AG08396 (cell line): Measurements from ENCODE around the gene IRX2.
A peak's percentile ranks its signal among the peaks of the same experiment; 100 is the strongest.

Experiments
- DNase-seq: peaks from one replicate; pipeline ENCODE4 v3.0.0; 2012; ENCODE audit warnings: low spot score, mixed read lengths

The IRX2 gene

DNA sequence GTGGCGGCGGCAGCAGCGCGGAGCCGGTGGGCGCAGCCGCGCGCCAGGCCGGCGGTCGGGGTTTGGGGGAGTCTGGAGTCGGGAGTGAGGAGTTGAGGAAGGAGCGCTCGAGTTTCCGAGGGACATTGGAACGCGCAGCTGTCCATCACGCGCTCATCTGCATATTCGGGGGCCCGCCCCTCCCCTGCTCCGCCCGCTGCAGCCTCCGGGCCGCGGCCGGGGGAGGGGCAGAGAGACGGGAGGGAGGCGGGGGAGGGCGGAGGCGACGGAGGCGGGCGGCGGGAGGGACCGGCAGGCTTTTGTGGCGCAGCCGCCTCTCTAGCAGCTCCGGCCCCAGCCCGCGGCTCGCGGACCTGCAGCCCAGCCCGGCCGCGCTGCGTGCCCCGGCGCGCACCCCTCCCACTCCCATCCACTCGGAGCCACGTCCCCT, at the start of gene IRX2:
TSS of gene IRX2 (minus strand) at position 86 of the 430 bp plus-strand sequence. CDS start 264 bp downstream, outside the sequence.
- peak; percentile 83 for DNase-seq

- DNase-seq: no peak
Observed at GRCh38 chr5:2800035-2800434, 48.6 kb upstream of the IRX2 start.

DNA sequence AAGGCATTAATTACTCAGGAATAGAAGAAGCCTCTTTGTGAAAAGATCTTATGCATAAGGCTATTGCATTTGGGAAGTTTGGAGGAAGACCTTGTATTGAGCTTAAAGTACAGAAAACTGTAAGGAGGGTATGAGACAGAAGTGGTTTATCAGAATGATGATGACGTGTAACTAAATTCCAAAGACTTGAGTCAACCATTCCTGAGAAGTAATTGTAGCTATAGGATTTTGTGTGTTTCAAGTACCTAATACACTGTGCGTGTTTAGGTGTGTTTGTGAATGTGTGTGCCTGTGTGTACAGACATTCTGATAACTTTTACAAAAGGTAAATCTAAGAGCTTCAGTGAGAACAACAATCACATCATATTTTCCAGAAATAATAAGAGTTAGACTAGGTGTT, 46.5 kb upstream of the IRX2 start:
- no peak for DNase-seq

GRCh38 chr5:2797160-2797559, 45.7 kb upstream of the IRX2 start:
- DNase-seq: no peak

GRCh38 chr5:2783223-2783622, 31.7 kb upstream of the IRX2 start:
- DNase-seq: no peak

DNA sequence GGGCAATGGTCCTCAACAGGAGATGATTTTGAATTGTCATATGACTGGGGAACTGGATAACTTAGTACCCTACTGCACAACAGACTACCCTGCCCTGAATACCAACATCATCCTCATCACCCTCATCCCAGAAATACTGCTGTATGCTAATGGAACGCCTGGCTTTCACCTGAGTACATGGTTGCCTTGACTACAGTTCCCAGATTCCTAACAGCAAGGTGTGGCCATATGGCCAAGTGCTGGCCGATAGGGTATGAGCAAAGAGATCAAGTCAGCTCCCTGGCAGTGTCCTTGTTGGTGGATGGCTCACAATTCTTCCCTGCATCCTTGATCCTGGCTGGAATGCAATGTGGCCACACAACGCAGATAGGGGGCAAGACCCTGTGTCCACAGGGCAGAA, 31.2 kb upstream of the IRX2 start:
- no peak for DNase-seq

DNA sequence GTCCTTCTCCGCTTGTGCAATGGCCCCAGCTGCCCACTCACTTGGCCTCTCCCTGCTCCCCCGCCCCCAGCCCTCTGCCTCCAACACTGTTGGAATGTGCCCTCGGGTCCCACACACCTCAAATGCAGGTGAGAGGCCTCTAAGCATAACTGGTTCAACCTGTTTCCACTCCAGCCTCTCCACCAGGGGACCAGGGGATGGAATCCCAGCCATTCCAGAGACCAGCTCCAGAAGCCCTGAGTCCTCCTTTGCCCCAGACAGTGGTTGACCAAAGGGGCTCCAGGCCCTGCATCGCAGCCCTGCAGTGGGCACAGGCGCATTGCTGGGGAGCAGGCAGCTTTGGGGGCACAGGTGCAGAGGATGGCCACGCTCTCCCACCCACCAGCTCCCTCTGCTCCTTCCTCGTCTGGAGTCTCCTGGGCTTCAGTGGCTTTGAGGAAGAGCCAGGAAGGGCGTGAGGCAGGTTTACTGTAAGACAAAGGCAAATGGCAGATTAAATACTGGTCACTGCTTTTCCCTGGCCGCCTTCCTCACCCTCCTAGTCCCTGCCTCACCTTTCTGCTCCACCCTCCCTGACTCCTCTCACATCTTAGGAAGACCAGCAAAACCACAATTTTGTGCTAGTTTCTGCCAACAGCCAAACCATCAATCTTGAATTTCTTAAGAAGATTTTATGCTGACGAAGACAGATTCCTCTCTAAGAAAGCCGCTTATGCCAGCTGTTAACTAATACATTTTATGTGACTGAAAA, 29.1 kb upstream of the IRX2 start:
- no peak for DNase-seq

DNA sequence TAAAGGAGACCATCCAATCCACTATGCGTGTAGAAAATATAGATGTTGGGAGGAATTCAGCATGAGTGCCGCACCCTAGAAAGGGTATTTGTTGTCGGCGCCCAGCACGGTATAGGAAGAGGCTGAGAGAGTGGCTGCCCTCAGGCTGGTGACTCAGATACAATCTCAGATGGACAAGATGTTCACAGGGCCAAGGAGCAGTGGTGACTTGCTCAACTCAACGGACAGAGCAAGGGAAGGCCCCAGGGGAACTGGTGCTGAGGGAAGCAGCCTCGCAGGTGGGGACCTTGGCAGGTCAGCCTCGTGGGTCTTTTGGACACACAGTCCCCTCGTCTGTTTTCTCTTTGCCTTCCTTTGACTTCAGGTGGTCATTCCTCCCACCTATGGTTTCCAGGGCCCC, 28.0 kb upstream of the IRX2 start:
- no peak for DNase-seq

DNA sequence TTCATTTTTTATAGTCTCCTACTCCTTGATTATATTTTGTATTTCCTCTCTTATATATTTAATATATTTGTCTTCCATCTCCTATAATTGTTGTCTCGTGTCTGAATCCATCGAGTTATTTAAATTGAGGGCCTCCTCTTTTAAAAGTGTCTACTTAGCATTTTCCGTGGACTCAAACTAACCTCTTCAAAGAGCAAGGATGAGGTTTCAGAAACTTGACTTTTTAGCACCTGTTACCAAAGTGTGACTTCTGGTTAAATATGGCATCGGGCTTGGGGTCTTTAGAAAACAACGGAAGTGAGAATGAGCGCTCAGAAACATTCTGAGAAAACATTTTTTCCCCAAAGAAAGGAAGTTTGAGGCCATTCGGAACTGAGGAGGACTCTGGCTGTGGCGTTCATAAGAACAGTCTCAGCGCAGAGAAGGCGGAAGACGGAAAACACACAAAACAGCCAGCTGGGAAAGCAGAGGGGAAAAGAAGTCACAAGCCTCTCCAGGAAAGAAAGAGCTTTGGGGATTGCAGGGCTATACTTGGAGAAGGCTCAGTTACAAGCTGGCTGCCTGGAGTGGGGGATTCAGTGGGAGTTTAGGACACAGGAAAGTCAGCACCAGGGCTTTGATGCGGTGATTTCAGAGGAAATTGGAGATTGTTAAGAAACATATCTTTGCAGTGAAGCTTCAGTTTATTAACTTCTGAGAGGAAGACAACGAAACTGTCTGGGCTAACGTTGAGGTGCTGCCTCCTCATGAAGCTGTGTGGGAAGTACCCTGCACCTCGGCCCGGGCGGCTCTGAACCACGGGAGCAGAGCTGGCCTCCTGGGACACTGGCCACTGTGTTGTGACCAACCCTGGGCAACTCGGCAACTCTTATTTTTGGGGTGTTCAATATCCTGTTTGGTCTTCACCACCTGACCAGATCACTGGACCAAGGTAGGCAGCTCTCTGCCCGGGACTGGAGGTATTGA, 25.1 kb upstream of the IRX2 start:
- DNase-seq: no peak

- no peak for DNase-seq
Observed at GRCh38 chr5:2773327-2773726, 21.9 kb upstream of the IRX2 start.

- DNase-seq: no peak
Observed at GRCh38 chr5:2767089-2767488, 15.6 kb upstream of the IRX2 start.

DNA sequence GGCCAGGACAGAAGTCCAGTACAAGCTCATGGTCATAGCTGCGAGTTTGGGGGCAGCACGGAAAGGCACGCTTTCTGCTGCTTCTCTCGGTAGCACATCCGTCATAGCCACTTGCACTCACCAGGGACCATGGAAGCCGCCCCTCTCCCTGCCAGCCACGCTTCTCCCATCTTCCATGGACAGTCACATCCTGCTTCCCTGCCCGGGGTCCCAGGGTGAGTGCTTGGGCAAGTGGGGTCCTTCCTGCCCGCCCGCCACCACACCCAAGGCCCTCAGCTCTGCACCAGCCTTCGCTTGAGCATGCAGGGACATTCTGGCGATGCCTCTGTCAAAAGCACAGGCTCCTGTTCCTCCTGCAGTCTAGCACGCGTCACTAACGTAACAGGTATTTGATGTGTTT, 13.1 kb upstream of the IRX2 start:
- no peak for DNase-seq

- no peak for DNase-seq
Observed at GRCh38 chr5:2763533-2763794, 12.0 kb upstream of the IRX2 start.

DNA sequence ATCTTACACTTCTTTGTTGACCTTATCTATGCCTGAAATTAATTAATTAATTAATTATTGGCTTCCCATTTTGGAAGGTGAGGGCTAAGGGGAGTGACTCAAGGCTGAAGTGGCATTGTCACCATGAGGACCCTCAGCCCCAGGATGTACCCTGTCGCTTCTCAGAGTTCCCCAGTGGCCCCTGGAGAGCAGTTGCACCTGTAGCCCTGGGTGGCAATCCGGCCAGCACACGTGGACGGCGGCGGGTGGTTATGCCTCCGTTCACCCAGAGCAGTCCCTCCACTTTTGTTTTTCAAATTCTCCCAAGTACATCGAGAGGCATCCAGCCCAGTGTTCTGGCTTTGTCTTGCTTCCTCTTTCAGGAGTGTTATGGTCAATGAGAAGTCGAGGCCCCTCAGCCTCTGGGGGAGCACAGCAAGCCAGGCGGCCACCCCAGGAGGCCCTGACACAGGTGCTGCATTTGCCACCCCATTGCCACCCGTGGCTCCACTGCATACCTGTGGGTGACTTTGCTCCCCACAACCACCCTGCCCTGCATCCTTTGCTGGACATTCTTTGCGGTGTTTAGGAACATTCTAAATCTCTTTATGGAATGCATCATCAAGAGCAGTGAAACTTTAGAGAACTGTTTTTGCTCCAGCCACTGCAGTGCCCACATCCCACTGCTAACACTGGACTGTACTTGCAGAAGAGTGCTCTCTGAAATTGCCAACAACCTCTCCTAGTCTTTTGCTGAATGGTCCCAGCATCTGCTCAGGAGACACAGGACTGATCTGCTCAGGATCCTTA, 11.5 kb upstream of the IRX2 start:
- DNase-seq: no peak

DNA sequence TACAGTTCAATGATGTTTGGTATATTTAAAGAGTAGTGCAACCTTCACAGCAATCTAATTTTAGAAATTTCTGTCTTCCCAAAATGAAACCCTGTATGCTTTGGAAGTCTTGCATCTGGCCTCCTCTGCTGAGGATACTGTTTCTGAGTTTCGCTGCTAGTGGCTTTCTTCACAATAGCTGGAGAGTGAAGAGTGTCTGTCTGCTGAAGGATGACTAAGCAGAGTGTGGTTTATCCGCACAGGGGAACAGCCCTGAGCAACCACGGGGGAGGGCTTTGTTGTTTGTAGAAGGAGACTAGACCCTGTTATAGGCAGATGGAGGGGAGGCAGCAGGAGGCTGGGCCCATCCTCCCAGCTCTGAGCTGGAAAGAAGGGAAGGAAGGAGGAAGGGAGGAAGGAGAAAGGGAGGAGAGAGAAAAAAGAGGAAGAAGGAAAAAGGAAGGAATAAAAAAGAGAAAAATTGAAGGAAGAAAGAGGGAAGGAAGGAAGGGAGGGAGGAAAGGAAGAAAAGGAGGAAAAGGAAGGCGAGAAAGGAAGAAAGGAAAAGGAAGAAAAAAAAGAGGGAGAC, 10.5 kb upstream of the IRX2 start:
- DNase-seq: no peak

DNA sequence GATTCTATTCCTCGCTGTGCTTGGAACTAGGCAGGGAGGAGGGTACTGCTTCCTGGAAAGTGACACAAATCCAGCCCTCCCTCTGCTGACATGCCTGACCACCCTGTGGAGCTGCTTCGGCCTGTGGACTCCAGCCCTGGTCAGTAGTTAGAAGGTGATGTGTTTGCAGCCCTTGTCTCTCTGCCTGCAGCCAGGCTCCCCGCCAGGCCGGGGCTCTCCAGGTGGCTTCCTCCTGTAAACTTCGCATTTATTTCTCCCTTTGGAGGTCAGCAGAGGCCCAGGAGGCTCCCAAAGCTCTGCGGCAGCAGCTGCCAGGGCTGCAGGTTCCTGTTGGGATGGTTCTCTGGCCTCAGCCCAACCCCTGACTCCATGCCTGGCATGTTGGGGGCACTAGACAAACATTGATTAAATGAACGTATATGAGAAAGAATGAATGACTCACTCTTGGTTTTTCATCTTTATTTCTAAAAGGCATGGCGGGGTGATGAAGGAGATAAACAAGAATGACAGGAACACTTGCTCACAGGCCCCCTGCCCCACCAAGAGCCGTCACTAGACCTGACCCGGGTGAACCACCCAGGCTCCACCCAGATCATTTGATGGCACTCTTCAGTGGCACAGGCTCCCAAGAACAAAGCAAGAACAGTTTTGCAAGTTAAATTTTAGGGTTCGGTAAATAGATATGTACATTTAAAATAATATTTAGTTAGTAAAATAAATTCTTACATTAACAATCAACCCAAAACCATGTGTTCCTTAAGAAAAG, 8.4 kb upstream of the IRX2 start:
- no peak for DNase-seq

DNA sequence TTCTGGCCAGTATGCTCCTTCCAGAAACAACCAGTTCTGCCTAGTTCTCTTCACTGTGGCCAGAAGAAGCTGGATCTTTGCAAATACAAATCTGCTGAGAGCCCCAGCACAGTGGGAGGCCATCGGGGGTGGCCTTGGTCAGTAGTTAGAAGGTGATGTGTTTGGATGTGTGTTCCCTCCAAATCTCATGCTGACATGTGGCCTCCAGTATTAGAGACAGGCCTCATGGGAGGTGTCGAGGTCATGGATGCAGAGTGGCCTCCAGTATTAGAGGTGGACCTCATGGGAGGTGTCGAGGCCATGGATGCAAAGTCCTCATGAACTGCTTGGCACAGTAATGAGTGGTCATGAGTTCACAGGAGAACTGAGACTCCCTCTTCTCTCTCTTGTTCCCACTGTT, 7.6 kb upstream of the IRX2 start:
- no peak for DNase-seq

- no peak for DNase-seq
Observed at GRCh38 chr5:2758632-2759031, 7.2 kb upstream of the IRX2 start.

- no peak for DNase-seq
Observed at GRCh38 chr5:2757563-2758351, 6.3 kb upstream of the IRX2 start.
